IMR-90 (cell line): ENCODE measurements around the gene CCDC134. TPM values are rescaled to one million over a fixed set of nuclear protein-coding genes. Genes with fewer than 3 reads are reported as not detected.

Experiments used
- ATAC-seq: fragments of 200-7000 bp; cut with Tn5 transposase; 2 replicates; pipeline ENCODE4 v1.9.1; 2020; ENCODE audit warnings: low read depth, mild to moderate bottlenecking, moderate library complexity
- BruUV-seq: library from RNA; stranded (reverse); fragments of 400-500 nt; replicated peaks from 2 replicates; lab custom pipeline; 2021; lab: Mats Ljungman, UMichigan
- CTCF ChIA-PET: fragments of 300-600 bp; formaldehyde crosslinking; extraction: SDS; loops from one replicate; lab custom pipeline; 2021; ENCODE audit warnings: antibody characterized with exemption; lab: Yijun Ruan, JAX
- POLR2A ChIA-PET: fragments of 300-600 bp; sonication (Branson Sonifier 250); formaldehyde crosslinking; loops from one replicate; lab custom pipeline; 2022; ENCODE audit warnings: antibody characterized with exemption; ENCODE audit not compliant: unreplicated experiment; lab: Charles Lee
- DNase-seq: peaks from one replicate; pipeline ENCODE4 v3.0.0; 2013
- H2AFZ ChIP-seq: replicated peaks from 2 replicates; pipeline ENCODE3; 2013; ENCODE audit warnings: low read length, mild to moderate bottlenecking; ENCODE audit not compliant: poor library complexity
- H2AK5ac ChIP-seq: 2 replicates; pipeline ENCODE4 v1.6.1; 2013; ENCODE audit warnings: low read depth, low read length, inconsistent platforms
- H2AK9ac ChIP-seq: replicated peaks from 2 replicates; pipeline ENCODE3; 2013; ENCODE audit warnings: mild to moderate bottlenecking, low read depth, low read length, moderate library complexity; ENCODE audit not compliant: poor library complexity
- H2BK120ac ChIP-seq: 2 replicates; pipeline ENCODE4 v1.6.1; 2013; ENCODE audit warnings: low read depth, low read length, inconsistent platforms
- H2BK15ac ChIP-seq: 3 replicates; pipeline ENCODE4 v1.6.1; 2013; ENCODE audit warnings: low read depth, low read length, inconsistent platforms
- H2BK20ac ChIP-seq: 2 replicates; pipeline ENCODE4 v1.6.1; 2013; ENCODE audit warnings: low read depth, mild to moderate bottlenecking, inconsistent platforms, low read length, moderate library complexity
- H2BK5ac ChIP-seq: 2 replicates; pipeline ENCODE4 v1.6.1; 2013; ENCODE audit warnings: mild to moderate bottlenecking, low read depth, low read length, inconsistent platforms; ENCODE audit not compliant: poor library complexity, severe bottlenecking
- H3K14ac ChIP-seq: replicated peaks from 2 replicates; pipeline ENCODE4 v1.6.1; 2013; ENCODE audit warnings: low read depth, low read length, inconsistent platforms
- H3K18ac ChIP-seq: 2 replicates; pipeline ENCODE4 v1.6.1; 2013; ENCODE audit warnings: low read depth, low read length, control low read depth
- H3K23ac ChIP-seq: 2 replicates; pipeline ENCODE4 v1.6.1; 2013; ENCODE audit warnings: low read depth, low read length, inconsistent platforms
- H3K27ac ChIP-seq: 2 replicates; pipeline ENCODE4 v1.5.1; 2013; ENCODE audit warnings: mild to moderate bottlenecking, control low read depth, low read length; ENCODE audit not compliant: insufficient read depth
- H3K27me3 ChIP-seq: 2 replicates; pipeline ENCODE4 v1.6.1; 2013; ENCODE audit warnings: low read length; ENCODE audit not compliant: control insufficient read depth, insufficient read depth
- H3K36me3 ChIP-seq: 2 replicates; pipeline ENCODE4 v1.6.1; 2013; ENCODE audit warnings: low read length, mixed read lengths; ENCODE audit not compliant: control insufficient read depth, insufficient read depth
- H3K4ac ChIP-seq: 2 replicates; pipeline ENCODE4 v1.6.1; 2013; ENCODE audit warnings: low read depth, low read length, inconsistent platforms
- H3K4me1 ChIP-seq: 2 replicates; pipeline ENCODE4 v1.6.1; 2013; ENCODE audit warnings: low read length, mixed read lengths; ENCODE audit not compliant: control insufficient read depth, insufficient read depth
- H3K4me2 ChIP-seq: 2 replicates; pipeline ENCODE4 v1.6.1; 2013; ENCODE audit warnings: low read depth, mild to moderate bottlenecking, control low read depth, low read length, moderate library complexity
- H3K4me3 ChIP-seq: 2 replicates; pipeline ENCODE4 v1.5.1; 2013; ENCODE audit warnings: low read depth, mild to moderate bottlenecking, control low read depth, low read length, moderate library complexity; ENCODE audit not compliant: insufficient read depth
- H3K56ac ChIP-seq: 2 replicates; pipeline ENCODE4 v1.6.1; 2013; ENCODE audit warnings: low read length, inconsistent platforms; ENCODE audit not compliant: insufficient read depth; ENCODE audit errors: extremely low read depth
- H3K79me1 ChIP-seq, 2 experiments: 2 replicates each; pipeline ENCODE4 v1.6.1; 2013; ENCODE audit warnings: low read length in 2 of 2, inconsistent platforms in 1 of 2, low read depth in 1 of 2
- H3K9ac ChIP-seq: 2 replicates; pipeline ENCODE4 v1.6.1; 2013; ENCODE audit warnings: low read depth, low read length, control low read depth
- H3K9me1 ChIP-seq: 2 replicates; pipeline ENCODE4 v1.6.1; 2013; ENCODE audit warnings: low read length, inconsistent platforms; ENCODE audit not compliant: insufficient read depth
- H3K9me3 ChIP-seq: 2 replicates; pipeline ENCODE4 v1.6.1; 2013; ENCODE audit warnings: low read length; ENCODE audit not compliant: control insufficient read depth, insufficient read depth
- H4K20me1 ChIP-seq: 2 replicates; pipeline ENCODE4 v1.6.1; 2013; ENCODE audit warnings: low read length, inconsistent platforms; ENCODE audit not compliant: insufficient read depth
- H4K5ac ChIP-seq: 2 replicates; pipeline ENCODE4 v1.6.1; 2013; ENCODE audit warnings: mild to moderate bottlenecking, low read depth, low read length, control low read depth
- H4K8ac ChIP-seq, 2 experiments: 2 replicates each; pipeline ENCODE4 v1.6.1; 2013; ENCODE audit warnings: low read depth in 2 of 2, low read length in 2 of 2, control low read depth in 1 of 2, inconsistent platforms in 1 of 2
- H4K91ac ChIP-seq: 2 replicates; pipeline ENCODE4 v1.6.1; 2013; ENCODE audit warnings: low read depth, low read length, inconsistent platforms; ENCODE audit not compliant: insufficient read depth
- BHLHE40 ChIP-seq: fragments of 150-350 bp; IDR thresholded peaks from 2 replicates; pipeline ENCODE4 v1.6.1; 2016; ENCODE audit warnings: mild to moderate bottlenecking, low read depth, low read length
- CEBPB ChIP-seq: IDR thresholded peaks from 2 replicates; pipeline ENCODE4 v1.6.1; 2012; ENCODE audit warnings: low read depth, low read length, improper control_type of control experiment
- MAFK ChIP-seq: IDR thresholded peaks from 2 replicates; pipeline ENCODE4 v1.6.1; 2012; ENCODE audit warnings: low read depth, low read length, improper control_type of control experiment
- MAZ ChIP-seq: IDR thresholded peaks from 2 replicates; pipeline ENCODE4 v1.6.1; 2012; ENCODE audit warnings: low read depth, mild to moderate bottlenecking, low read length, improper control_type of control experiment, moderate library complexity, borderline replicate concordance
- RAD21 ChIP-seq: IDR thresholded peaks from 2 replicates; pipeline ENCODE4 v1.6.1; 2012; ENCODE audit warnings: low read length, improper control_type of control experiment
- RCOR1 ChIP-seq: IDR thresholded peaks from 2 replicates; pipeline ENCODE4 v1.6.1; 2012; ENCODE audit warnings: mild to moderate bottlenecking, low read length, improper control_type of control experiment; ENCODE audit not compliant: insufficient replicate concordance
- RFX5 ChIP-seq: IDR thresholded peaks from 2 replicates; pipeline ENCODE4 v1.8.0; 2012; ENCODE audit warnings: low read depth, mild to moderate bottlenecking, low read length, moderate library complexity
- SMC3 ChIP-seq: fragments of 150-350 bp; IDR thresholded peaks from 2 replicates; pipeline ENCODE4 v1.6.1; 2016; ENCODE audit warnings: low read depth, mild to moderate bottlenecking, antibody characterized with exemption, low read length, moderate library complexity
- USF2 ChIP-seq: fragments of 150-350 bp; IDR thresholded peaks from 2 replicates; pipeline ENCODE4 v1.6.1; 2017; ENCODE audit warnings: mild to moderate bottlenecking, antibody characterized with exemption, low read length, low read depth
- WGBS, 2 experiments: methylation state at CpG; one replicate each; pipeline versions ENCODE4 v1.1.5 to v1.1.7; 2013; ENCODE audit warnings: missing lambda C conversion rate in 2 of 2; ENCODE audit not compliant: insufficient read length in 1 of 2; ENCODE audit errors: extremely low coverage in 2 of 2; 5-methylcytosine and 5-hydroxymethylcytosine counted together
- dilution Hi-C: fragments of 300-500 bp; cut with HindIII; formaldehyde crosslinking; loops from one replicate; pipeline ENCODE4 v1.14.3; 2018; ENCODE audit warnings: low sequenced_read_pairs; ENCODE audit not compliant: unreplicated experiment
- in situ Hi-C: fragments of 300-500 bp; cut with MboI; formaldehyde crosslinking; loops from 3 replicates; pipeline ENCODE4 v1.14.3; 2019; ENCODE audit warnings: low sequenced_read_pairs, inconsistent platforms, mixed read lengths
- intact Hi-C: fragments of 100-400 bp; cut with micrococcal nuclease; formaldehyde crosslinking; loops from 2 replicates; pipeline ENCODE4 v1.10.0; 2022
- polyA plus RNA-seq, 3 experiments: library from polyadenylated mRNA; depleted of rRNA; stranded (reverse); fragments of >200 nt; gene quantifications; 2 replicates each; pipeline ENCODE4 v1.2.3, GENCODE V29; 2012; ENCODE audit warnings: low replicate concordance in 1 of 3
- total RNA-seq: library from RNA; depleted of rRNA; stranded (reverse); fragments of >200 nt; gene quantifications from 2 replicates; pipeline ENCODE4 v1.2.3, GENCODE V29; 2012

CCDC134 gene
- total and polyA plus RNA-seq, 2 of the 4 experiments (the other 2 are of a cell fraction), result 5.1 to 7.0 TPM

- CTCF ChIA-PET, result no interaction called here
- no TSS peak for BruUV-seq
- Histone ChIP-seq H3K27ac (no peak overlapping the region), H2BK5ac (no peak overlapping the region), H3K36me3 (no peaks in the 10 kb centered on the region), H3K27me3 (peaks cover 15% of the 10 kb centered on the region), H4K5ac (no peak overlapping the region), H2AK5ac (no peak overlapping the region), H2AFZ (no peak overlapping the region), H3K79me1 (no peaks in the 10 kb centered on the region), H3K23ac (no peak overlapping the region), H4K20me1 (no peaks in the 10 kb centered on the region), H3K14ac (no peak overlapping the region), H4K91ac (no peak overlapping the region), H3K56ac (no peak overlapping the region), H3K4me2 (no peak overlapping the region), H3K18ac (no peak overlapping the region), H2BK15ac (no peak overlapping the region), H2BK120ac (no peak overlapping the region), H3K4ac (no peak overlapping the region), H3K4me3 (no peak overlapping the region), H3K9me1 (no peaks in the 10 kb centered on the region), H2AK9ac (no peak overlapping the region), H3K9me3 (no peaks in the 10 kb centered on the region), H4K8ac (no peak overlapping the region), H3K4me1 (no peaks in the 10 kb centered on the region), H2BK20ac (no peak overlapping the region), H3K9ac (no peak overlapping the region)
- no peak for ATAC-seq
- in situ Hi-C loops, result no loop called here
- TF ChIP-seq MAFK, result no peak
- TF ChIP-seq SMC3, result no peak
- no peak for TF ChIP-seq RFX5
- TF ChIP-seq RAD21, result no peak
- TF ChIP-seq MAZ, result no peak
- TF ChIP-seq BHLHE40, result no peak
- no peak for TF ChIP-seq CEBPB
- TF ChIP-seq RCOR1, result no peak
- TF ChIP-seq USF2, result no peak
- WGBS, 2 experiments, result no CpG with 5 or more reads among the region's 3 CpGs
- no peak for DNase-seq
- POLR2A ChIA-PET, result no interaction called here
- dilution Hi-C loops, result no loop called here
- intact Hi-C loops, result no loop called here
Observed at GRCh38 chr22:41793871-41794270, 6.6 kb upstream of the CCDC134 start.
